ENCODE data around the gene SEMA3C.

The SEMA3C gene

GRCh38 chr7:80752954-80753690 is 165.7 kb downstream of the SEMA3C start:
- no peak for FAIRE-seq
- no peak for TF ChIP-seq POLR2A (IDR thresholded peaks at IDR 0.05; ENCODE audit: low read depth, low read length)
- TF ChIP-seq TAF1 (IDR thresholded peaks at IDR 0.05; ENCODE audit: low read depth, low read length) = no peak
- TF ChIP-seq PAX5 (IDR thresholded peaks at IDR 0.05; ENCODE audit: insufficient read depth, low read length, severe bottlenecking) = no peak
- TF ChIP-seq POU2F2 (IDR thresholded peaks at IDR 0.05; ENCODE audit: low read depth, low read length) = no peak
- TF ChIP-seq POLR2AphosphoS5 (IDR thresholded peaks at IDR 0.05; ENCODE audit: low read depth, low read length) = no peak
- TF ChIP-seq SPI1 (IDR thresholded peaks at IDR 0.05; ENCODE audit: low read depth, low read length) = no peak
- DNase-seq (ENCODE audit: insufficient read length, low spot score) = no peak

GRCh38 chr7:80749270-80749669 is 169.6 kb downstream of the SEMA3C start:
- TF ChIP-seq POU2F2 (IDR thresholded peaks at IDR 0.05; ENCODE audit: low read depth, low read length) (no peak), PAX5 (IDR thresholded peaks at IDR 0.05; ENCODE audit: insufficient read depth, low read length, severe bottlenecking) (no peak), TAF1 (IDR thresholded peaks at IDR 0.05; ENCODE audit: low read depth, low read length) (no peak), POLR2AphosphoS5 (IDR thresholded peaks at IDR 0.05; ENCODE audit: low read depth, low read length) (no peak), POLR2A (IDR thresholded peaks at IDR 0.05; ENCODE audit: low read depth, low read length) (no peak), SPI1 (IDR thresholded peaks at IDR 0.05; ENCODE audit: low read depth, low read length) (no peak)
- FAIRE-seq = no peak
- DNase-seq (ENCODE audit: insufficient read length, low spot score) = no peak

DNA sequence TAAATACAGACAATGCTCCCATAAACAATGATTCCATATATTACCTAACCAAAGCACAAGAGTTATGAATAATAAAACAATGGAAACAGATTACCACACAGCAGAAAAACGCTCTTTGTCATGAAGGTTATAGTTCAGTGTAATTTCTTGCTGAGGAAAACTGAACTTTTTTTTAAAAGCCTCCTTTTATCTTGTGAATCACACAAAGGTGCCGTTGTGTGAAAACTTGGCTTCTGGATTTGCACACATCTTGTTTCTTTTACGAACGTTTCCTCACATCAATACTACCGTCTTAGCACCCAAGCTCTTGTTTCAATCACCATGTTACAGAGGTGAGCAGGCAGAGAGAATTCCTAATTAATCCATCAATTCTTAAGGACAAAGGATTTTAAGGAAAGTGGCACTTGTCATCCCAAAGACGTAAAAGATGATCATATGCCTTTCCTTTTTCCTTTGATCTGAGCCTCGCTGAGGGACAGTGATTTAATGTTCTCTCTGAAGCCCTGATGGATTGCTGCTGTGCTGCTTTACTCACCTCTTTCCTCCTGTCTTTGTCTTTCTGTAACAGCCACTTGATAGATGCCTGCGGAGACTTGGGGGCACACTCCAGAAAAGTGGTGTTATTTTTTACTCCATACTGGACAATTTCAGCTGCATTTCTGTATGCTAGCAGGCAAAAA is 170.3 kb downstream of the SEMA3C start:
- TF ChIP-seq PAX5 (IDR thresholded peaks at IDR 0.05; ENCODE audit: insufficient read depth, low read length, severe bottlenecking) (no peak), POLR2AphosphoS5 (IDR thresholded peaks at IDR 0.05; ENCODE audit: low read depth, low read length) (no peak), TAF1 (IDR thresholded peaks at IDR 0.05; ENCODE audit: low read depth, low read length) (no peak), POLR2A (IDR thresholded peaks at IDR 0.05; ENCODE audit: low read depth, low read length) (no peak), POU2F2 (IDR thresholded peaks at IDR 0.05; ENCODE audit: low read depth, low read length) (no peak), SPI1 (IDR thresholded peaks at IDR 0.05; ENCODE audit: low read depth, low read length) (no peak)
- FAIRE-seq (no peak), DNase-seq (ENCODE audit: insufficient read length, low spot score) (no peak)

GRCh38 chr7:80740778-80741545 is 177.9 kb downstream of the SEMA3C start:
- TF ChIP-seq POLR2A (IDR thresholded peaks at IDR 0.05; ENCODE audit: low read depth, low read length) (no peak), POU2F2 (IDR thresholded peaks at IDR 0.05; ENCODE audit: low read depth, low read length) (no peak), TAF1 (IDR thresholded peaks at IDR 0.05; ENCODE audit: low read depth, low read length) (no peak), POLR2AphosphoS5 (IDR thresholded peaks at IDR 0.05; ENCODE audit: low read depth, low read length) (no peak), SPI1 (IDR thresholded peaks at IDR 0.05; ENCODE audit: low read depth, low read length) (no peak), PAX5 (IDR thresholded peaks at IDR 0.05; ENCODE audit: insufficient read depth, low read length, severe bottlenecking) (no peak)
- FAIRE-seq = no peak
- no peak for DNase-seq (ENCODE audit: insufficient read length, low spot score)

DNA sequence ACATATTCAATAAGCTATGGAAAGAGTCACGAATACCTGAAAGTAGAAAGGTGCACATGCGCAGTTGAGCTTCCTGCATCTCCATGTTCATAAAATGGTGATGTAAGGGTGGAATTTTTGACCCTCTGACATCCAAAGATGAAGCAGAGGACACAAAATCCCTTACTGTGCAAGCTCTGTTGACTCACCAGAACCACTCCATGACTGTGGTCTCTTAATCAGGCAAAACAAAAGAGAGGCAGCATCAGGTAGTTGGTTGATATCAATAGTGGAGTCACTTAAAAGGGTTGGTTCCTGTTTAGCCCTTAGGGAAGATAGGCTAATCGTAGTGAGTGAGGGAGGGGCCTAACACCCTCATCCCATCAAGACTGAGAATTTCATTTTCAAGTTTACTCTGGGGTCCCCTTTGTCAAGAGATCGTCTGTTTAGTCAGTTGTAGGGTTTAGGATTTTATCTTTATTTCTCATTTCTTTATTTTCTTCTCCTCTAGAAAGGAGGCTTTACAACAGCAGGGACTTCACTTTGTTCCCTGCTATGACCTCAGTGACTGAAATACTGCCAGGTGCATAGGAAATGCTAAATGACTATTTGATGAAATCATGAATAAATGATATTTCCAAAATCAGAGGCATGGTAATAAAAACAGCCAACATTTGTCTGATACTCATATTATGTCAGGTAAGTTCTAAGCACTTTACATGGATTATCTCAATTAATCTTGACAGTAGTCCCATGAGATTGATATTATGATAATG is 182.3 kb downstream of the SEMA3C start:
- DNase-seq (ENCODE audit: insufficient read length, low spot score) (no peak), FAIRE-seq (no peak)
- TF ChIP-seq PAX5 (IDR thresholded peaks at IDR 0.05; ENCODE audit: insufficient read depth, low read length, severe bottlenecking) (no peak), SPI1 (IDR thresholded peaks at IDR 0.05; ENCODE audit: low read depth, low read length) (no peak), POU2F2 (IDR thresholded peaks at IDR 0.05; ENCODE audit: low read depth, low read length) (no peak), POLR2AphosphoS5 (IDR thresholded peaks at IDR 0.05; ENCODE audit: low read depth, low read length) (no peak), TAF1 (IDR thresholded peaks at IDR 0.05; ENCODE audit: low read depth, low read length) (no peak), POLR2A (IDR thresholded peaks at IDR 0.05; ENCODE audit: low read depth, low read length) (no peak)

DNA sequence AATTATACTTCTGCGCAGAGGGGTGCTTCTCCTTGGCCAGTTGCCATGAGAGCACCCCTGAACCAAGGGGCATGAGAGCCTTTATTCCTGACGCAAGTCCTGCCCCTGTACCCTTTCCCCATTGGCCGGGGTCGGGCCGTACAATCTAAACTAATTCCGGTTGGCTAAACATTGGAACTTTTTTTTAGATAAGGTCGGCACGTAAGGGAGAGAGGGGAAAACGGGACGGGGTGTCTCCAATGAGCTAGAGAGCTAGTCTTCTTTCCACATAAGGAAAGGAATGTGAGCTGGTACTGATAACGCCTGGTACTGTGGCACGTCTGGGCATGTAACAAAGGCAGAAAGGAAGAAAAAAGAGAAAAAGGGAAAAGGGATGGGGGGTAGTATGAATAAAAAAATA is 183.5 kb downstream of the SEMA3C start:
- TF ChIP-seq POU2F2 (IDR thresholded peaks at IDR 0.05; ENCODE audit: low read depth, low read length) (no peak), POLR2AphosphoS5 (IDR thresholded peaks at IDR 0.05; ENCODE audit: low read depth, low read length) (no peak), SPI1 (IDR thresholded peaks at IDR 0.05; ENCODE audit: low read depth, low read length) (no peak), PAX5 (IDR thresholded peaks at IDR 0.05; ENCODE audit: insufficient read depth, low read length, severe bottlenecking) (no peak), POLR2A (IDR thresholded peaks at IDR 0.05; ENCODE audit: low read depth, low read length) (no peak), TAF1 (IDR thresholded peaks at IDR 0.05; ENCODE audit: low read depth, low read length) (no peak)
- FAIRE-seq = no peak
- no peak for DNase-seq (ENCODE audit: insufficient read length, low spot score)

DNA sequence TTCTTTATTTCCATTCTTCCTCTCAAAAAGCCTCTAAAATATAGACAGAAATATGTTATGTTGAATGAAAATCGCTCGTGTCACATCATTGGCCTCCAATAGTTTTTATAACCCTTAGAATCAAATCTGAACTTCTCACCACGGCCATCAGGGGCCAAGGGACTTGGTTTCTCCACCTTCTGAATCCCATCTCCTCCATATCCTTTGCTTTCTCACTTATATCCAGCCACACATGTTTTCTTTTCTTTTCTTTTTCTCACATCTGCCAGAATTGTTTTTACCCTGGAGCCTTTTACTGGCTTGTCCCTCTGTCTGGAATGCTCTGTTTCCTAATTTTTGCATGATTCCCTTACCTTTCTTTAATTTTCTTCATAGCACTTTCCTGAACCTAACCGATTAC is 184.8 kb downstream of the SEMA3C start:
- DNase-seq (ENCODE audit: insufficient read length, low spot score) (no peak), FAIRE-seq (no peak)
- TF ChIP-seq SPI1 (IDR thresholded peaks at IDR 0.05; ENCODE audit: low read depth, low read length) = no peak

DNA sequence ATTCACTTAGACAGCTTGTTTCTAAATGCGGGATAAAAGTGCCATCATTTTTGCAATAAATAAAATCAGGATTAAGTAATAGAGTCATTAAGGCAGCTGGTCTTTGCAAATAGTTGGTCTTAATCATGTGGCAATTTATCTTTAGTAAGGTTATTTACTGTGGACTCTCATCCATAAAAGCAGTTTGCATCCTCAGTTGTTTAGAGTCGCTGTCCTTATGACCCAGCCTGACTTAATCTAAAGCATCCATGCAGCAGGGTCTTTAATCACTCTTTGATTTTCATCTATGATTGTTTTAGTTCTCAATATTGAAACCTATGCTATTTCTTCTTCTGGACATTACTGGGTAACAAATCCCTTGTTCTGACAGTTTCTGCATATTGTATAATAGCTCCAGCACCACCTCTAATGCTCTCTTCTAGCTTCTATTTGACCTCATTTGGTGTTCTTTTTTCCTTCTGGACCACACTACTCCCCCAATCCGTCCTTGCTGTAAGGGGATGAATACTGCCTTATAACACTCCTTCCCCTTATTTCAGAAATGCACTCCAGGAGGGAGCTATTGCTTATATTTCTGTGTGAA is 185.4 kb downstream of the SEMA3C start:
- no peak for TF ChIP-seq PAX5 (IDR thresholded peaks at IDR 0.05; ENCODE audit: insufficient read depth, low read length, severe bottlenecking)
- TF ChIP-seq SPI1 (IDR thresholded peaks at IDR 0.05; ENCODE audit: low read depth, low read length) = no peak
- no peak for TF ChIP-seq TAF1 (IDR thresholded peaks at IDR 0.05; ENCODE audit: low read depth, low read length)
- no peak for TF ChIP-seq POLR2AphosphoS5 (IDR thresholded peaks at IDR 0.05; ENCODE audit: low read depth, low read length)
- no peak for TF ChIP-seq POLR2A (IDR thresholded peaks at IDR 0.05; ENCODE audit: low read depth, low read length)
- TF ChIP-seq POU2F2 (IDR thresholded peaks at IDR 0.05; ENCODE audit: low read depth, low read length) = no peak
- DNase-seq (ENCODE audit: insufficient read length, low spot score) = no peak
- FAIRE-seq = no peak
